Activated naive CD4-positive, alpha-beta T cell (primary cell): ENCODE results near the gene PES1.
"Not testable (repeated sequence)": the region's sequence is repeated elsewhere in the genome, so short reads cannot be mapped to it uniquely, and the experiment has no call there.

ENCODE experiments used
- DNase-seq, 4 experiments: peaks; one replicate each; lab custom pipeline; 2025; lab: John Stamatoyannopoulos, UW

Gene PES1

DNA sequence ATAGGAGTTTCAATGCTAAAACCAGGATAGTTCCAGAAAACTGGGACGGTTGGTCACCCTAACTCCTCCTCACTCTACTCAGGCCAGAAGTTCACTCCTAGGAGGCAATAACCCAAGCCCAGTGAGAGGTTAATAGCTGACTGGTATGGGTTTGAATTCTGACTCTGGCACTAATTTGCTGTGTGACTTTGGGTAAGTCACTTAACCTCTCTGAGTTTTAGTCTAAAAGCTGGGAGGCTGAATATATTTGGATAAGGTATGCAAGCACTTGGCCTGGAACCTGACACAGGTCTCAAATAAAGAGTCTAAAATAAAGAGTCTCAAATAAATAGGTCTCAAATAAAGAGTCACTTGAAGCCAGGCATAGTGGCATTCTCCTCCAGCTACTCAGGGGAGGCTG, 39.0 kb downstream of the PES1 start:
- DNase-seq: no peak

DNA sequence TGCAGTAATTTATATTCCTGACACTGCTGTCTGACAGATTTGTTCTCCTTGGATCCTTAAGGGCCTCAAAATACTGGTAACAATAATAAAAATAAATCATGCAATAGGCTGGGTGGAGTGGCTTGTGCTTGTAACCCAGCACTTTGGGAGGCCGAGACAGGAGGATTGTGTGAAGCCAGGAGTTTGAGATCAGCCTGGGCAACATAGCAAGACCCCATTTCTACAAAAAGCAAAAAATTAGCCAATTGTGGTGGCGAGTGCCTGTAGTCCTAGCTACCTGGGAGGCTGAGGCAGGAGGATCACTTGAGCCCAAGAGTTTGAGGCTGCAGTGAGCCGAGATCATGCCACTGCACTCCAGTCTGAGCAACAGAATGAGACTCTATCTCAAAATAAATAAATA, 39.9 kb downstream of the PES1 start:
- DNase-seq: not testable (repeated sequence)

DNA sequence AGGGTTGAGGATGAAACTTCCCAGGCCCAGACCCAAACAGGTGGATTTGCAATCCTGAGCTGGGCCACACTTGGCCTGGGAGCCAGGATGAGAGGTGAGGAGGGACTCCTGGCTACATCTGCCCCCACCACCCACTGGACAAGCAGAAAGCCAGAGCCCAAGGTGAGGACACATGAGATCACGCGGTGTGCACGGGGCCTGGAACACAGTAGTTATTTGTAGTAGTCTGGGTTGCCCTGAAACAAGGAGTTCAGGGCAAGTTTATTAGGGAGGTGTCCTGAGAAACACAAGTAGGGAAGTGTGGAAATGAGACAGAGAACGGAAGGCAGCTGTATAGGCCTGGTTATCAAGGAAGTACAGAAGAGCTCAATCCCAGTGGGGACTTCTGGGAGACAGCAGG, 44.5 kb downstream of the PES1 start:
- DNase-seq: no peak

DNA sequence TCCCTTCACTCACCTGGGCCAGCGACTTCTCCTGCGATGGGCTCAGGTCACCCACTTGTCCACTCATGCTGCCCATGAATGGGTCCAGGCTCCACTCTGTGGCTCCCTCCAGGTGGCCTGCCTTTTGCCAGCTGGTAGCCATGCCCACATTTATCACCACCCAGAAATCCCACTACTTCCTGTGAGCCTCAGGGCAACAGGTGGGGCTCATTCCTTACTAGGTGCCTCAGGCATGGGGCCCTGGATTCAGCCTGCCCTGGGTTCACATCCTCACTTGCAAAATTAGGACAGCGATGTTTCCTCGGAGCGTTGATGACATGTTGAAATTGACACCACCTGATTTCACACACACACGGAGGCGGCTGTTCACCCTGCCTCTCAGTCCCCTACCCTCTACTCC, 45.1 kb downstream of the PES1 start, which contains the start of gene SEC14L6:
SEC14L6 (minus strand) TSS at position 126 of the 400 bp plus-strand sequence; CDS start at position 67, 59 bp downstream.
- DNase-seq: no peak

DNA sequence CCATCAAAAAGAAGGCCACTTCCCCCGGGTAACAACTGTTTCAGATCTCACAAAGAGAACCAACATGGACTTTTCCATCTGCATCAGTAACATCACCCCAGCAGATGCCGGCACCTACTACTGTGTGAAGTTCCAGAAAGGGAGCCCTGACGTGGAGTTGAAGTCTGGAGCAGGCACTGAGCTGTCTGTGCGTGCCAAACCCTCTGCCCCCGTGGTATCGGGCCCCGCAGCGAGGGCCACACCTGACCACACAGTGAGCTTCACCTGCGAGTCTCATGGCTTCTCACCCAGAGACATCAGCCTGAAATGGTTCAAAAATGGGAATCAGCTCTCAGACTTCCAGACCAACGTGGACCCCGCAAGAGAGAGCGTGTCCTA, 48.9 kb downstream of the PES1 start:
- no peak for DNase-seq

DNA sequence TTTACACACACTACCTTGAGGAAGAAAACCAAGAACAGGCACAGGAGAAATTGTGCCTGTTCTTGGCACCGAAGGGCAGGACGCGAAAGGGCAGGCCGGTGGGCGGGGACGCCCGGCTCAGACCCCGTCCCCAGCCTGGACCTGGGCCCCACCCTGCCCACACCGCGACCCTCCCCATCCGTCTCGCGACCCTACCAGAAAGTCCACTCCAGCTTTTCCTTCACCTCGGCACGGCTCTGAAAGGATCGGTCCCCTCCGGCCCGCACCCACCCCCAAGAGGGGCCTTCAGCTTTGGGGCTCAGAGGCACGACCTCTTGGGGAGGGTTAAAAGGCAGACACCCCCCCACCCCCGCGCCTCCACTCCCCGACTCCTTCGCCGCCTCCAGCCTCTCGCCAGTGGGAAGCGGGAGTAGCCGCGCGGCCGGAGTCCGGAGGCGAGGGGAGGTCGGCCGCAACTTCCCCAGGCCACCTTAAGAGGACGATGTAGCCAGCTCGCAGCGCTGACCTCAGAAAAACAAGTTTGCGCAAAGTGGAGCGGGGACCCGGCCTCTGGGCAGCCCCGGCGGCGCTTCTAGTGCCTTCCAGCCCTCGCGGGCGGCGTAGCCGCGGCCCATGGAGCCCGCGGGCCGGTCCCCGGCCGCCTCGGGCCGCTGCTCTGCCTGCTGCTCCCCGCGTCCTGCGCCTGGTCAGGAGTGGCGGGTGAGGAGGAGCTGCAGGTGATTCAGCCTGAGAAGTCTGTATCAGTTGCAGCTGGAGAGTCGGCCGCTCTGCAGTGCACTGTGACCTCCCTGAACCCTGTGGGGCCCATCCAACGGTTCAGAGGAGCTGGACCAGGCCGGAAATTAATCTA, 49.5 kb downstream of the PES1 start:
- no peak for DNase-seq

DNA sequence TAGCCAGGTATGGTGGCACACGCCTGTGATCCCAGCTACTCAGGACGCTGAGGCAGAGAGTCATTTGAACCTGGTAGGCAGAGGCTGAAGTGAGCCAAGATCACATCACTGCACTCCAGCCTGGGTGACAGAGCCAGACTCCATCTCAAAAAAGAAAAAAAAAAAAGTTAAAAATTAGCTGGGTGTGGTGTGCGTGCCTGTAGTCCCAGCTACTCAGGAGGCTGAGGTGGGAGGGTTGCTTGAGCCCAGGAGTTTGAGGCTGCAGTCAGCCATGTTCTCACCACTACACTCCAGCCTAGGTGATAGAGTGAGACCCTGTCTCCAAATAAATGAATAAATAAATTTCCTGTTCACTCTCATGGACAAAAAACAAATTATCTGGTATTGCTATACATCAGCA, 50.2 kb downstream of the PES1 start:
- DNase-seq: not testable (repeated sequence)

DNA sequence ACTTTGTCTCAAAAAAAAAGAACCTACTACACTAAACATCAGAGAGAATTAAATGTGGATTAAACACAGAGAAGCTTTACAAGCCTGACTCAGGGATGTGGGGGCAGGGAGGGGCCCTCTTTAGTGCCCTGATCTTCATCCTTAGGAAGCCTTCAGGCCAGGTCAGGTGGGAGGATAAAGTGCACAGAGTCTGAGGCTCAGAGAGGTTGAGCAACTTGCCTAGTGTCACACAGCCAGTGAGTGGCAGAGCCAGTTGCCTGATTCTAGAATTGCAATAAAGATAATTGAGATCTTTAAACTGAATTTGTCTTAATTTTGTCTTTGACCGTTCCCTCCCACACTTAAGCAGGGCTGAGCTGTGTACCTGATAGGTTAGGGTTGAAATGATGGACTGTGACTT, 52.3 kb downstream of the PES1 start:
- DNase-seq: no peak

DNA sequence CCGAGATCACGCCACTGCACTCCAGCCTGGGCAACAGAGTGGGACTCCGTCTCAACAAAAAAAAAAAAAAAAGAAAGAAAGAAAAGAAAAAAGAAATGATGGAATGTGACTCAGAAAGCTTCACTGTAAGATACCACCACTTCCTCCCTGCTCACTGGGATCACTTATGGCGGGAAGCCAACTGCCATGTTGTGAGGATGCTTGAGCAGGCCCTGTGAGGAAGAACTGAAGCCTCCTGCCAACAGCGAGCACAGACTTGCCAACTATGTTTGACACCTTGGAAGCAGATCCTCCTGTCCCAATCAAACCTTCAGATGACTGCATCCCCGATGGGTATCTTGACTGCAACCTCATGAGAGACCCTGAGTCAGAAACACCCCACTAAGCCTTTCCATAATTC, 53.4 kb downstream of the PES1 start:
- DNase-seq: no peak

DNA sequence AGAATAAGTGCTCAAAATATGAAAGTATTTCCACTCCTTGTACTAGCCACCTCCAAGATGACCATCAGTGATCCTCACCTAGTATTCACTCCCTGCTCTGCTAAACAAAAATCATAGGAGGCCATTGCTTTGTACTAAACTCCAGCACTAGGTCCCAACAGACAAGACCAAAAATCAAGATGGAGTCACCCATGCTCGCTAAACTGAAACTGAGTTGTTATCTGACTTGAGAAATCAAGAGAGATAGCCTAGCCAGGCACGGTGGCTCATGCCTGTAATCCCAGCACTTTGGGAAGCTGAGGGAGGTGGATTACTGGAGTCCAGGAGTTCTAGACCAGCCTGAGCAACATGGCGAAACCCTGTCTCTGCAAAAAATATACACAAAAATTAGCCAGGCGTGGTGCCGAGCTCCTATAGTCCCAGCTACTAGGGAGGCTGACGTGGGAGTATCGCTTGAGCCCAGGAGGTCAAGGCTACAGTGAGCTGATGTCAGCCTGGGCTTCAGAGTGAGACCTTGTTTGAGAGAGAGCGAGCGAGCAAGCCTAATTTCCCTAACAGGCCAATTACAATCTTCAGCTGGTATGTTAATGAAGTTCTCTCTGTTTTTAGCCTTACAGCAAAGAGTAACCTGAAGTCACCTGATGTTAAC, 54.5 kb downstream of the PES1 start:
- no peak for DNase-seq

DNA sequence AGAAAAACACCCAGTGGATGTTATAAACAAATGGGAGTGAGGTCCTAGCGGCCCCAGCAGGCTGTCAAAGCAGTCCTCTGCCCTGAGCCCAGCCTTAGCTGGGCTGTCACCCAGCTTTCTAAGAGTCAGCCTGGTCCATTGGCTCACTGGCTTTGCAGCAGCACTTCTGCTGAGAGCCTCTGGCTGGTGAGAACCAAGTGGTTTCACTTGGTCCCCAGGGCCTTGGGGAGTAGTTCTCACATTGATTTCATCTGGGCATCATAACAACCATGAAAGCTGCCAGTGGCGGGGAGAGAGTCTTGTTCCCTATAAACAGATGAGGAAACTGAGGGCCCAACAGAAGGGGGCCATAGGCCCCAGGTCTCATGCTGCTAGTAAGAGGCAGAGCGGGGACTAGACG, 56.5 kb downstream of the PES1 start:
- DNase-seq: no peak

DNA sequence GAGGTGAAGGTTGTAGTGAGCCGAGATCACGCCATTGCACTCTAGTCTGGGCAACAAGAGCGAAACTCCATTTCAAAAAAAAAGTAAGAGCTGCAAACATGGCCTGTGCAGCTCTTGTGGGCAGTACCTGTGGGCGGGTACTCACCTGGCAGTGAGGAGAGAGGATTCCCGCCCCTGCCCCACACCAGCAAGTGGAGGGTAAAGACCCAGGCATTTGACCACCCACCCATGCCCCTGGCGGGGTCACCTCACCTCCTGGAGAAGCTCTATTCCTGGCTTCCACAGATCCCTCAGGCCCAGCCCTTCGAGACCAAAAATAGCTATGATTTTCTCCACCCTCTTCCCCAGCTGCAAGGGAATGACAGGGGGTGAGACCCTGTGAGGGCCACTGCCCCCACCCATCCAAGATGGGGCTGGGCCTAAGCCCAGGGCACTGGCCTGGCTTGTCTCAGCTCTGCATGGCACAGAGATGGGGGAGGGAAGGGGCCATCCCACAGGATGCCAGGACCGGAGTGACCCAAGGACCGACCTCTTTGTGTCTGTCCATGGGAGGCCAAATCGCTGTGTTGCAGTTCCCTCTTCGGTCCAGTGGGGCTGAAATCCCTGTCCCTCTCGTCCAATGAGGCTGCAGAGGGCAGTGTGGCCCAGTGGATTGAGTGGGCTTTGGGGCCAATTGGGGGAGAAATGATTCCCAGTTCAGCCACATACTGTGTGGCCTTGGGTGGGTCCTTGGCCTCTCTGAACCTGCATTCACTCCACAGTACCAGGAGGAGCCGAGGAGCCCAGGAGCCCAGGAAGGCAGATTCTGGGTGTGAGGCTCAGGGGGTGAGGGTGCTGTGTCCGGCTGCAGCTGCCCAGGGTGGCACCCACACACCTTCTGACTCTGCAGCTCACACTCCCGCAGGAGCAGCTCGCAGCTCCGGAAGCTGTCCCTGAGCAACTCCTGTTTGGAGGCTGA, 59.8 kb downstream of the PES1 start:
- no peak for DNase-seq

DNA sequence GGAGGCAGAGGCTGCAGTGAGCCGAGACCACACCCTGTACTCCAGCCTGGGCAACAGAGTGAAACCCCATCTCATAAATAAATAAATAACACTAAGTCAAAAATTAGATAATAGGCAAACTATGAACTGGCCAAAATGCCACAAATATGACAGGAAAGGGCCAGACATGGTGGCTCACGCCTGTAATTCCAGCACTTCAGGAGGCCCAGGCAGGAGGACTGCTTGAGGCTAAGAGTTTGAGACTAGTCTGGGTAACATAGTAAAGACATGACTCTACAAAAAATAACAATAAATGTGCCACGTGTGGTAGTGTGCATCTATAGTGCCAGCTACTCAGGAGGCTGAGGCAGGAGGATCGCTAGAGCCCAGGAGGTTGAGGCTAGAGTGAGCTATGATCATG, 65.1 kb downstream of the PES1 start:
- DNase-seq: no peak
